NOMO-1 treated with dmso at 0.1 percent for 144 hours (cell line): ENCODE measurements around the gene WIZ.

Experiments
- DNase-seq: peaks from one replicate; lab custom pipeline; 2025; ENCODE audit not compliant: unreplicated experiment; lab: John Stamatoyannopoulos, UW

The WIZ gene

GRCh38 chr19:15379083-15379998, 70.4 kb downstream of the WIZ start, which contains the start of gene AKAP8:
TSS of gene AKAP8 (minus strand) at chr19:15379787. CDS start at chr19:15379731, 56 bp downstream.
- DNase-seq, result peak; percentile 94

- peak; percentile 30 for DNase-seq
Measured at GRCh38 chr19:15378534-15379082, 71.1 kb downstream of the WIZ start.

- no peak for DNase-seq
Measured at GRCh38 chr19:15374796-15375440, 74.8 kb downstream of the WIZ start.

GRCh38 chr19:15374105-15374651, 75.6 kb downstream of the WIZ start:
- DNase-seq, result no peak

GRCh38 chr19:15373644-15374043, 76.1 kb downstream of the WIZ start:
- no peak for DNase-seq

GRCh38 chr19:15372891-15373301, 76.9 kb downstream of the WIZ start:
- no peak for DNase-seq

- peak; percentile 66 for DNase-seq
Measured at GRCh38 chr19:15372470-15372869, 77.3 kb downstream of the WIZ start.

GRCh38 chr19:15371786-15372380, 77.9 kb downstream of the WIZ start:
- no peak for DNase-seq

GRCh38 chr19:15371119-15371518, 78.6 kb downstream of the WIZ start:
- DNase-seq, result no peak
